ENCODE measurements around the gene NAA38.
"Not testable (repeated sequence)": the region's sequence is repeated elsewhere in the genome, so short reads cannot be mapped to it uniquely, and the experiment has no call there.

Gene NAA38

DNA sequence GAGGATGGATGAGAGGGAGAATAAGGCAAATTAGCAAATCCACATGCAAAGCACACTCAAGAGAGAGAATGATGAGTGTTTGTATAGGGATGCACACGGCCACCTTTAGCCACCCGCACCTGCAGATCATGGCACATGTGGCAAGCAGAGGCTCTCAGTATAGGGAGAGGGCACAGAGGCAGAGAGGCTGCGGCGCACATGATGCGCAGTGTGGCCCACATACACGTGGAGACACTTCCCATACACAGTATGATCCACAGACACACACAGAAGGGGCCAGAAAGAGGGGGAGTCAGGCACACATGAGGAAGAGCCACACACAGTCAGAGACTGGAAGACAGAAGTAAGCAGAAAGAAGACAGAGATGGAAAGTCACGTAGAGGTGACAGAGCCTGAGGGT is 24.7 kb upstream of the NAA38 start:
- no peak for DNase-seq (ENCODE audit: low spot score)

DNA sequence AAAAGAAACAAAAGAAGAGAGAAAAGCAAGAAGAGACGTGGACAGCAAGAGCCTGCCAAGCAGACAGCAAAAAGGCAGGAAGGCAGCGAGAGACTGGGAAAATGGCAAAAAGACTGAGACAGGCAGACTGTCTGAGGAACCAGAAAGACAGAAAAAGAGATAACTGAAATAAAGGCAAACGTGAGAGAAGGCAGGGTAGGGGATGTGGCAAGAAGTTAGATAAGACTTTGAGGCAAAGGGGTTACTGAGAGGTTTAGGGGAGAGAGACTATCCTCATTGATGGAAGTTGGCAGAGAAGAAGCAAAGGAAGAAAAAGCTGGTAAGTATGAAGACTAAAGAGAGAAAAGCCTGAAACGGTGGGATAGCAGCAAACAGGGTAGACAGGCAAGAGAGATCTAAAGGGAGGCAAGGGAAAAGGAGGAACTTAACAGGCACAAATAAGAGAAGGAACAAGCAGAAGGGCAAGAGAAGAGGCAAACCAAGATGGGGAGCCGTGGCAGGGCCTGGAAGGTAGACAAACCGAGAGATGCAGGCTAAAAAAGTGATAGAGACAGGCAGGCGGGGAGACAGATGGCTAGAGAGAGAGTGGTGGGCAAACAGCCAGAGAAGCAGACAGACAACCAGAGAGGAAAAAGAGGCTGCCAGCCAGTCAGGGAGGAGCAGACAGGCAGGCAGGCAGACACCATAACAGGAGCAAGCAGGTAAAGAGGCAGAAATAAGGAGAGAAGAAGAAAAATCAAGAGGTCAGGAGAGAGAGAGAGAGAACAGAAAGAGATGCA is 24.1 kb upstream of the NAA38 start:
- no peak for DNase-seq (ENCODE audit: low spot score)

DNA sequence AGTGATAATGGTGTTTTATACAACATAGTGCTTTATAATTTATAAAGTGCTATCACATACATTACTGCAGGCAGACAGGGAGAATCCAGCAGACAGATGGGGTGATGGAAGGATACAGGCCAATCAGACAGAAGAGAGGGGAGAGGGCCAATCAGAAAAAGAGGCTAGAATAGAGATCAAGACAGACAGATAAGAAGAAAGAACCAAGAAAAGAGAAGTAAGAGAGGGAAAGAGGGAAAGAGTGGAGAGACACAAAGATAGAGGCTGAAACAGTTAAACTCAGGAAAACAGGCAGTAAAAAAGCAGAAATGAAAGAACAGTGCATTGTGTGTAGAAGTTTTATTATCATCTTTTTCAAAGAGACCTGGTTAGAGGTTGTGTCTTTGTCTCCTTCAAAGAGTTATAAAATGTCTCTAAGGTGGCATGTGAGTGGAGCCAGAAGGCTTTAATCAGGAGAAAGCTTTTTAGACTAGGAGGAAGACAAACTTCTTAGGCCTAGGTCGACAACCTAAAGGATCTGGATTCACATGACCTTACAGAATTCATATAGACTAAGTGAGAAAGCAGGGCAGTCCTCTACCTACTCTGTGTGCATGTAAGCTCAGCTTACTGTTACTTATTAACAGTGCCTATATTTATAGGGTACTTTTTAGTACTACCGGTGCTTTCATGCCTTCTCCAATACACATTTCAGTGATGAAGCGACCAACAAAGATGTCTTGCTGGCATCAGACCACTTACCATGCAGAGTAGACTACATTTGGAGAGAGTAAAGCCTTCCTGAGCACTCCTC is 22.9 kb upstream of the NAA38 start:
- no peak for DNase-seq (ENCODE audit: low spot score)

DNA sequence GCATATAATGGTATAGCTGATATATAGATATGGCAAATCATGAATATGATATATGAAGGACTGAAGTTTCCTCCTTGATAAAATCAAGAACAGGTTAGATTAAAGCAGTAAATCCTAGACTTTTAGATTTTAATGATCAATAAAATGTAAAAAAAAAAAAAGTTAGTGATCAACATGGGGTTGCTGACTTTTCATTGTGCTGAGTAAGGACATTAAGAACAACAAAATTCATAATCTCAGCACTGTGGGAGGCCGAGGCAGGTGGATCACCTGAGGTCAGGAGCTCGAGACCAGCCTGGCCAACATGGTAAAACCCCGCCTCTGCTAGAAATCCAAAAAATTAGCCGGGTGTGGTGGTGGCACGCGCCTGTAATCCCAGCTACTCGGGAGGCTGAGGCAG is 20.9 kb upstream of the NAA38 start:
- DNase-seq (ENCODE audit: low spot score) = no peak

DNA sequence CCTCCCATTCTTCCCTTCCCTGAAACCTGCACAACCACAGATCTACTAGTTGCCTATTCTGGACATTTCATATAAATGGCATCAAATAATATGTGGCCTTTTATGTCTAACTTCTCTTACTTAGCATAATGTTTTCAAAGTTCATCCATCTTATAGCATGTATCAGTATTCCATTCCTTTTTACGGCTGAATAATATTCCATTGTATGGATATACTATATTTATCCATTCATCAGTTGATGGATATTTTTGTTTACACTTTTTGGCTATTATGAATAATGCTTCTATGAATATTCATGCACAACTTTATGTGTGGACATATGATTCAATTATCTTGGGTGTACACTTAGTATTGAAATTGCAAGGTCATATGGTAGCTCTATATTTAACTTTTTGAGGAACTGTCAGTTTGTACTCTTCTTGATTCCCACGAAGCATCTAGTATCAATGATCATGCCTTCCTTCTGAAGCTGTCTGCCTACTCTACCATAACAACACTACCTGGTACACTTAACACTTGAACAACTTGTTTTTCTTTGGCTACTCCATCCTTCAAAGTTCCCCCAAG is 18.5 kb upstream of the NAA38 start:
- DNase-seq (ENCODE audit: low spot score) = no peak

DNA sequence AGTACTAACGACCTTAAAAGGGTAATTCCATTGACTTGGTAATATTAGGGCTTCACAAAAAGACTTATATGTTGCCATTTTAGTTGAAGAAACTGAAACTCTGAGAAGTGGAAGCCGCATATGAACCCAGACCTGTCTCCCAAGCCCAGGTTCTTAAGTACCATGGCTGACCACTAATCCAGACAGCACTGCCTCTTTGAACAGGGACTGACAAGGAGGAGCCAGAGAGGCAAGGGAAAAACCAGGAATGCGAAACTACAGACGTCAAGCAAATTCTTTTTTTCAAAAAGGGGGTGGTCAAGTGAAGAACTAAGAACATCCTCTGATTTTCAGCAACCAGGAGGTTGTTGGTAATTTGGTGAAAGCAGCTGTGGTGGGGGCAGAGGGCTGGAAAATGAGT is 15.7 kb upstream of the NAA38 start:
- DNase-seq (ENCODE audit: low spot score) = no peak

- DNase-seq (ENCODE audit: low spot score) = no peak
These were observed 10.5 kb upstream of the NAA38 start for GRCh38 chr17:7867881-7868329.

- no peak for DNase-seq (ENCODE audit: low spot score)
These were observed 7.8 kb upstream of the NAA38 start for GRCh38 chr17:7864995-7865650.

GRCh38 chr17:7864384-7864783 is 7.0 kb upstream of the NAA38 start:
- DNase-seq (ENCODE audit: low spot score) = not testable (repeated sequence)

GRCh38 chr17:7862692-7863437 is 5.5 kb upstream of the NAA38 start:
- peak; percentile 79 for DNase-seq (ENCODE audit: low spot score)

- DNase-seq (ENCODE audit: low spot score) = no peak
These were observed 1.7 kb upstream of the NAA38 start for GRCh38 chr17:7859028-7859427.

DNA sequence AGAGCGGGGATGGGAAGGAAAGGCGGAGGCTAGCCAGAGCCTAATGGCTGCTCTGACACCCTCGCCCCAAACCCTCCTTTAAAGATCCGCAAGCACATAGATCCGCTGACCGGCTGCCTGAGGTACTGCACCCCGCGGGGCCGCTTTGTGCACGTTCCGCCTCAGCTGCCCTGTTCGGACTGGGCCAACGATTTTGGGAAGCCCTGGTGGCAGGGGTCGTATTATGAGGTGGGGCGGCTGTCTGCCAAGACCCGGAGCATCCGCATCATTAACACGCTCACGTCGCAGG is 1.1 kb upstream of the NAA38 start:
- peak; percentile 51 for DNase-seq (ENCODE audit: low spot score)

DNA sequence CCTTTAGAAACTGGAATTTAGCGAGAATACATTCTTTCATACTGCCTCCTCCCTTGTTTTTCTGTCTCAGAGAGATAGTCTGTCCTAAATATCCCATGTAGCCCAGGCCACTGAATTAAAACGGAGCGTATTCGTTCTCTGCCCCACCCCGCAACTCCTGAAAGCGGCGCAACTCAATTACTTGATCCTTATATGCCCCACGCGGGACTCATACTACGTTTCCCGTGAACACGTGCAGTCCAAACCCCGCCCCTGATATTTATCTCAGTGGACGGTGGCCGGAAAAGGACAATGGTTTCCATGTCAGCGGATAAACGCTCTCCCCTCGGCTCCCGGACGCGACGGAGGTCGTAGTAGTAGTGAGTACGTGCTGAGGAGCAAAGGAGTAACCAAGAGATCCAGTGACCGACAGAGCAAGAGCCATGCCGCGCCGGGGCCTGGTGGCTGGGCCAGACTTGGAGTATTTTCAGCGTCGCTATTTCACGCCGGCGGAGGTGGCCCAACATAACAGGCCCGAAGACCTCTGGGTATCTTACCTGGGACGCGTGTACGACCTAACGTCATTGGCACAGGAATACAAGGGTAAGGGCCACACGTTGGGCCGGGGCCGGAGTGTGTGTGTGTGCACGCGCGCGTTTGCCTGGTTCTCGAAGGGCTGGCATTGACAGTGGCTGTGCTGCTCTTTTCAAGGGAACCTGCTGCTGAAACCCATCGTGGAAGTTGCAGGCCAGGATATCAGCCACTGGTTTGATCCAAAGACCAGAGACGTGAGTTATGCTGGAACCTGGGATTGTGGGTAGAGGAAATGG is 558 bp upstream of the NAA38 start, which contains the start of gene CYB5D1:
CYB5D1 (plus strand) TSS at position 291 of the 809 bp plus-strand sequence; CDS start at position 423, 132 bp downstream.
- DNase-seq (ENCODE audit: low spot score) = peak; percentile 96

GRCh38 chr17:7856011-7856810 is 1.1 kb downstream of the NAA38 start:
- peak; percentile 34 for DNase-seq (ENCODE audit: low spot score)

DNA sequence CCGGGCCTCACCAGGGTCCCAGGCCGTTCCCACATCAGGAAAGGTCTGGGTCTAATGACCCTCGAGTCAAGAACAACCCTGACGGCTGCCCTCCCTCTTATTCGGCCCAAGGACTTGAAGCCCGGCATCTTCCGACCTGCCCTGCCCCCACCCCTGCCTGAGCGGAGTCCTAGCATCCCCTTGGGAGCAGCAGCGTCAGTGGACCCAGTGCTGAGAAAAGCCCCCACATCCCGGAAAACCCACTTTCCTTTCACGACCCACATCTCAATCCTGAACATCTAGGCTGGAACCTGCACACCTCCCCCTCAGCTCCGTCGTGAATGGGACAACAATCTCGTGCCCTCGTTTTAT is 1.7 kb downstream of the NAA38 start:
- no peak for DNase-seq (ENCODE audit: low spot score)

GRCh38 chr17:7854851-7855659 is 2.3 kb downstream of the NAA38 start, which contains the start of gene TMEM88:
TSS of gene TMEM88 (plus strand) at chr17:7855066. CDS start at chr17:7855075, 9 bp downstream.
- no peak for DNase-seq (ENCODE audit: low spot score)

- no peak for DNase-seq (ENCODE audit: low spot score)
These were observed 3.1 kb downstream of the NAA38 start for GRCh38 chr17:7854078-7854777.

DNA sequence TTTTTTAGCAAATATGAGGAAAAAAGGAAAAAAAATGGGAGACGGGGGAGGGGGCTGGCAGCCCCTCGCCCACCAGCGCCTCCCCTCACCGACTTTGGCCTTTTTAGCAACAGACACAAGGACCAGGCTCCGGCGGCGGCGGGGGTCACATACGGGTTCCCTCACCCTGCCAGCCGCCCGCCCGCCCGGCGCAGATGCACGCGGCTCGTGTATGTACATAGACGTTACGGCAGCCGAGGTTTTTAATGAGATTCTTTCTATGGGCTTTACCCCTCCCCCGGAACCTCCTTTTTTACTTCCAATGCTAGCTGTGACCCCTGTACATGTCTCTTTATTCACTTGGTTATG is 3.7 kb downstream of the NAA38 start:
- no peak for DNase-seq (ENCODE audit: low spot score)
